IPS-NIHi7 (cell line): ENCODE results near the gene MCRIP1.

Source experiments
- DNase-seq: peaks from one replicate; pipeline ENCODE4 v3.0.0; 2012; ENCODE audit warnings: mixed read lengths; ENCODE audit errors: extremely low spot score

The MCRIP1 gene

GRCh38 chr17:81860756-81861568 lies 27.9 kb upstream of the MCRIP1 start:
- peak; percentile 100 for DNase-seq

DNA sequence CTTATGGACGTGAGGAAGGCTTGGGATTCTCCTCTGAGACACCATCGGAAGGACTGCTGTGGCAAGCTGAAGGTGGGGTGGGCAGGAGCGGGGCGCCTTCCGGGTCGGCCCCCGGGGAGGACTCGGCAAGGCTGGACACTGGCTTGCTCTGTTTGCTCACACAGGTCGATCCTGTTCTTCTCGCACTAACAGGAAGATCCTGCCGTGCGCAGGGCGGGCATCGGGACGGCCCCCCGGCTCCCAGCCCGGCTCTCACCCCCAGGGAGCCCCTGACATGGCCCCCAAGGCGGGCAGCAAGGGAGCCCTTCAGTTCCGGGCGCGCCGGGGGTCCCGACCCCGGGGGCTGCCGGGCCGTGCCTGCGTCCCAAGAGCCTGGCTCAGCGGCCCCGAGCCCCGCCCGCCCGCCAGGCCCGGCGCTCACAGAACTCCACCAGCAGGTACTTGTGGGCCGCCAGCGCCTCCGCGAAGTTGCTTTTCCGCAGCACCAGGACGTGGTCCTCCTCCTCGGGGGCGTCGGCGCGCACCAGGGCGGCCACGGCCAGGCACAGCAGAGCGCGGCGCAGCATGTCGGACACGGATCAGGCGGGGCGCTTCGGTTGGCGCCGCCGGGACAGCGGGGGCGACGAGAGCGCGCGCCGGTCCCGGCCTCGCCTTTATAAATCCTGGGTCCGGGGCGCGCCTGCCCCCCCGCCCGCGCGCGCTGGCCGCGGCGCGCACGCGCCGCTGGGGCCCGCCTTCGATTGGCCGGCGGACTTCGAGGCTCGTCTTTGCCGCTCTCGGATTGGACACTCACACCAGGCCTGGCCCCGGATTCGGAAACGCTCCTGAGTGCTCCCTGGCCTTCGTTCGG lies 27.0 kb upstream of the MCRIP1 start, which contains the start of gene P4HB:
TSS of gene P4HB (minus strand) at position 630 of the 850 bp plus-strand sequence. CDS start at position 566, 64 bp downstream.
- no peak for DNase-seq

DNA sequence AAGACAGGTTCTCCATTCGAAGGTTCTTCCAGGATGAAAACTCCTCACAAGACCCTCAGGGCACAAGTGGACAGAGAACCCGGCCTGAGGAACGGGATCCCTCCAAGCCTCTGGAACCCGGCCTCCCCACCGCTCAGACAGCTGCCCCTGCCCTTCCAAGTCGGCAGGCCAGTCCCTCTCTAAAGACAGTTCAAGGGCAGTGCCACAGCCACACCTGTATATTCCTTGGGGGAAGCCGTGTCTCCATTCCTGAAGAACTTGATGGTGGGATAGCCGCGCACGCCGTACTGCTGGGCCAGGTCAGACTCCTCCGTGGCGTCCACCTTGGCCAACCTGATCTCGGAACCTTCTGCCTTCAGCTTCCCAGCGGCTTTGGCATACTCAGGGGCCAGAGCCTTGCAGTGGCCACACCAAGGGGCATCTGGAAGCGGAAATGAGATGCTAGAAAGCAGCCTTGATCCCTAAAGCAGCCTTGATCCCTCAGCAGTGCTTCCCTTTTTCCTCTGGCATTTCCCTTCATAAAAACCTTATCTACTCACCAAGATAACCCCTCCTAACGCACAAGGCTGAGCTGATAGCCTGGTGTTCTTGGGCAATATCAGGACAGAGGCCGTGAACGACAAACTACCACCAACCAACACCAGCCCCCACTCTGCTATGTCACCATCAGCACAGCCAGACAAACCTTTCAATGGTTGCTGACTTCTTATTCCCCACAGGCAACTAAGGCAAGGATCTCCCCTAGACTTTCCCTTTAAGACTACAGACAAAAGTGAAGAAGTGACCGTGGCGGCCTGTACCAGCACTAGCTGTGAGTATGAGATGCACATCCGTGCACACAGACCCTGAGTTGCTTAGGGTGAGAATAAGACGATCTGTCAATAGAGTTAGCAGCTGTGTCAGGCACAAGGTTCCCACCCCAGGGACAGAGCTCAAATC lies 26.1 kb upstream of the MCRIP1 start:
- DNase-seq = no peak

DNA sequence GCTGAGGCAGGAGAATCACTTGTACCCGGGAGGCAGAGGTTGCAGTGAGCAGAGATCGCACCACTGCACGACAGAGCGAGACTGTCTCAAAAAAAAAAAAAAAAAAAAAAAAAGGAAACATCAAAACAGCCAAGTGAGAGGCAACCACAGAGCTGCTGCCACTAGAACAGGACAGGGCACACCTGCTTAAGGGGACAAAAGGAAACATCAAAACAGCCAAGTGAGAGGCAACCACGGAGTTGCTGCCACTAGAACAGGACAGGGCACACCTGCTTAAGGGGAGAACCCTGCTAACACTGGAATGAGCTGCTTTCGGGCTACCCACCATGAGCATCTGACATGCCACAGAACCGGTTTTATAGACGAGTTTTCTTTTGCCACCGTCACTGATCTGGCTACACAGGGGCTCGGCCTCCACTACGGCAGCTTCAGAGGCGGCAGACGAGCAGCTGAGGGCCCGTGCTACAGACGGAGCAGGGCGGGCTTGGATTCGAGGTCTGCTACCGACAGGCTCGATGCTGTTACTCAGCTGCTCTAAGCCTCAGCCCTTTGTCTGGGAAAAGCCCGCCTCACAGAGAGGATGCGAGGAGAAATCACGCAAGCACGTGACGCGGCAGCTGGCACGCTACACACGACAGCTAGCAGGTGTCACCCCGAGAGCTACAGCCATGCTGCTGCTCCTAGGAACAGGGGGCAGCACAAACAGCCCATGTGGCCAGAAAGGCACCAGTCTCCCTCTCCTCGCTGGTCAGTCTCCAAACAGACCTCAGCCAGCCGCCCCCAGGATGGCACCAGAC lies 25.3 kb upstream of the MCRIP1 start:
- DNase-seq = no peak

GRCh38 chr17:81854974-81855774 lies 22.1 kb upstream of the MCRIP1 start:
- no peak for DNase-seq

DNA sequence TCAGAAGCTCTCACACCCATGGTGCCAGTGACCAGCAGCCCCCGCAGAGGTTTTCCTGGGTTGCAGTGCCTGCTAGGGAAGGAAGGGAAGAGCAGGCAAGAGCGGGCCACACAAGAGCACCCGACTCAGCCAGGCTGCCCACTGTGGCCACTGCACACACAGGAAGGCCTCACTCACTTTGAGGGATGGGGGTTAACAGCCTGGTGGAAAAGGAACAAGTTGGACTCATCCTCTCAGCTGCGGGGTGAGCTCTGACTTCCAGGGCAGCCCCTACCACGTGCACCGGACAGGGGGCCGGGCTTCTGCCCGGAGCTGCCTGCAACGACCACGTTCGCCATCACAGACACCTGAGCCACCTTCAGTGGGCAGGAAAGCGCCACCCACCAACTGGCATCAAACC lies 19.1 kb upstream of the MCRIP1 start:
- no peak for DNase-seq

- no peak for DNase-seq
These were observed 18.3 kb upstream of the MCRIP1 start for GRCh38 chr17:81851423-81851822.

DNA sequence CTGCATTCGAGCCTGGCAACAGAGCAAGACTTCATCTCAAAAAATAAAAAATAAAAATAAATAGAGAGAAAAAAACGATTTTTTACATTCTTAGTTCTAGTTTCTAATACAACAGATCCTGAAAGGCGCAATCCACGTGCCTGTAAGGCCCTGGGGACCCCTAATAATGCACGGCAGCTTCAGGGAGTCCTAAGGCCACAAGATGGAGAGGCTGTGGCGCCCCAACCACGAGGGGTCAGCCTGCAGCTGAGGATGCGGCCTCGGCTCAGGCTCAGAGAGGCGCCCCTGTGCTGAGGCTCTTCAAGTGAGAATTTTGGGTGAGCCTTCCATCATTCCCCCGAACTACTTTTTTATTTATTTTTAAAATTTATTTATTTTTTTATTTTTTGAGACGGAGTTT lies 16.4 kb upstream of the MCRIP1 start:
- DNase-seq = no peak

DNA sequence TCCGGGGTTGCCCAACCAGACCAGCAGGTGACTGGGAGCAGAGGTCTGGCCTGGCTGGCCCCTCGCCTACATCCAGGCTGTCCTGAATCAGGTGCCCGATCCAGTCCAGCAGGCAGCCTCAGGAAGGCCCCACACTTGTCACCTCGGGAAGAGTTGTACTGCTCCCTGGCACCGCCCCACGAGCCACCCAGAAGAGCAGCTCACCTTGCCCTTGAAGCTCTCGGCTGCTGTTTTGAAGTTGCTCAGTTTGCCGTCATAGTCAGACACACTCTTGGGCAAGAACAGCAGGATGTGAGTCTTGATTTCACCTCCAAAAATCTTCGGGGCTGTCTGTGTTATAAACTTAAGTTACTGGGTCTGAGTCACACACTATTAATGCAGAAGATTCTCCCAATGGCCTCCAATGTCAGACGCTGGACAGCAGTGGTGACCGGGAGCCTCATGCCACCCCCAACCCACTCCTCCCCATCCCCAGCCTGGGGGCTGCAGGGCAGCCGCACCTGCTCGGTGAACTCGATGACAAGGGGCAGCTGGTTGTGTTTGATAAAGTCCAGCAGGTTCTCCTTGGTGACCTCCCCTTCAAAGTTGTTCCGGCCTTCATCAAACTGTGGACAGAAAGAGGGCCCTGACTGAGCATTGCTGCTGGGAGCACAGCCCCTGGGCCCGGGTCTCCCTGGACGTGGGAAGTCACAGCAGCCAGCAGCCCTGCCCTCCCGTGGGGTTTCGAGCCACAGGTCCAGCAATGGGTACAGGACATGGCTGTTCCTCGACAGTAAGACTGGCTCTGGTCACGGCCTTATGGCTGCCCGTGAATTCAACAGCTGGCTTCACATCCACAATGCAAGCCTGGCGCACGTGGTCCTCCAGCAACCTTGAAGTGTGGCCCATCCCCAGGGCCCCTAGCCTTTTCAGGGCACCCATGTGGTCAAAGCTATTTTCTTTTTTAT lies 13.9 kb upstream of the MCRIP1 start:
- no peak for DNase-seq

DNA sequence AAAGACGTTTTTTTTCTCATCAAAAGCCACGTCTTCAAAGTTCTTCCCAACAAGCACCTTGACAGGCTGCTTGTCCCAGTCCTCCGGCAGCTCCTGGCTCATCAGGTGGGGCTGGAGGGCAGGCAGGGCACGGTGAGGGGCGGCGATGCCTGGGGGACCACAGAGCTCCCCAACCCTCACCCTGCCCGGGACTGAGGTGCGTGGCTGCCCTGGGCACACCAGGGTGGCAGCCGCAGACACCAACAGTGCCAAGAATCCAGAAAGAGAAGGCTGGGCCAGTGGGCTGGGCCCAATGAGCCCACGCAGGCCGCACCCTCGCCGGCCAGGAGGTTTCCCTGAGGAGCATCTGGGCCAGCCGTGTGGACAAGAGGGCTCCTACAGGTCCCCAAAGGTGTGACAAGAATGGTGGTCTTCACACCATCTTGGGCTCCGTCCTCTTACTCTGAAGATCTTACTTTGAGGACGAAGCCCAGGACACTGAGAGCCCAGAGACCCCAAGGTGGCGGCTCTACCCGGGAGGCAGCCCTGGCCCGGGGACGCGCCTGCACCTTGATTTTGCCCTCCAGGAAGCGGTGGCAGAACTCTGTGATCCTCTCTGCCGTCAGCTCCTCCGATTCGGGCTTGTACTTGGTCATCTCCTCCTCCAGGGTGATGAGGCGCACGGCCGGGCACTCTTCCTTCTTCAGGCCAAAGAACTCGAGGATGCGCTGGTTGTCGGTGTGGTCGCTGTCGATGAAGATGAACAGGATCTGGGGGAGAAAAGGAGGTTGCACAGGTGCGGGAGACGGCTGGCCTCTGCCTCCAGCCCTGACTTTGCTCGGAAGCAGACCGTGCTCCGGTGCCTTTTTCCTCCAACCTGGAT lies 13.0 kb upstream of the MCRIP1 start:
- DNase-seq = no peak

DNA sequence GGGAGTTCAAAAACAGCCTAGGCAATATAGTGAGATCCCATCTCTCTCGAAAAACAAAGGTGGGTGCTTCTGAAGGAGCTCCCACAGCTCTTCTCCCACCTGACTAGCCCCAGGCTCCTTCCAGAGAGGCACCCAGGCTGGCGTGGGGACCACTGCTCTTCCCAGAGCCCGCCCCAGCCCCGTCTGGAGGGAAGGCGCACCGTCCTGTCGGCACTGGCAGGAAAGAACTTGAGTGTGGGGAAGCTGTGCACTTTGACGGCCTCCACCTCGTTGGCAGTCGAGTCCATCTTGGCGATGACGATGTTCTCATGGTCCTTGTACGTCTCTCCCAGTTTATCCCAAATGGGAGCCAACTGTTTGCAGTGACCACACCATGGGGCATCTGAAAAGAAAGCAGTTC lies 12.3 kb upstream of the MCRIP1 start:
- DNase-seq = no peak

DNA sequence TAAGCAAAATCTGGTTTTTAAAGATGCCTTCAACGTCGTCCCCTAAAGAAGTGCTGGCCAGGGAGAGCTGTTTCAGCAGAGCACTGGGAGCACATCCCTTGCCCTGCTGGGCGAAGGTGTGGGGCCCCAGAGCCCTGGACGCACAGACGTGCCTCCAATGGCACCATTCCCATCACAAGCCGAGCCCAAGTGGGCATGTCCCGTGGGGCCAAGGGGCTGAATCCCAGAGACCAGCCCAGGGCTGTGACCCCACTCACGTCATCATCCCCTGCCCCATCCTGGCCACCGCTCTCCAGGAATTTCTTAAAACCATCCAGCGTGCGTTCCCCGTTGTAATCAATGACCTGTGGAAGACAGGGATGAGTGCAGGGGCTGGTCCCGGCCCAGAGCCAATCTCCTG lies 11.8 kb upstream of the MCRIP1 start:
- DNase-seq = no peak

GRCh38 chr17:81844327-81844851 lies 11.3 kb upstream of the MCRIP1 start:
- no peak for DNase-seq

GRCh38 chr17:81843713-81844326 lies 10.7 kb upstream of the MCRIP1 start:
- DNase-seq = no peak

DNA sequence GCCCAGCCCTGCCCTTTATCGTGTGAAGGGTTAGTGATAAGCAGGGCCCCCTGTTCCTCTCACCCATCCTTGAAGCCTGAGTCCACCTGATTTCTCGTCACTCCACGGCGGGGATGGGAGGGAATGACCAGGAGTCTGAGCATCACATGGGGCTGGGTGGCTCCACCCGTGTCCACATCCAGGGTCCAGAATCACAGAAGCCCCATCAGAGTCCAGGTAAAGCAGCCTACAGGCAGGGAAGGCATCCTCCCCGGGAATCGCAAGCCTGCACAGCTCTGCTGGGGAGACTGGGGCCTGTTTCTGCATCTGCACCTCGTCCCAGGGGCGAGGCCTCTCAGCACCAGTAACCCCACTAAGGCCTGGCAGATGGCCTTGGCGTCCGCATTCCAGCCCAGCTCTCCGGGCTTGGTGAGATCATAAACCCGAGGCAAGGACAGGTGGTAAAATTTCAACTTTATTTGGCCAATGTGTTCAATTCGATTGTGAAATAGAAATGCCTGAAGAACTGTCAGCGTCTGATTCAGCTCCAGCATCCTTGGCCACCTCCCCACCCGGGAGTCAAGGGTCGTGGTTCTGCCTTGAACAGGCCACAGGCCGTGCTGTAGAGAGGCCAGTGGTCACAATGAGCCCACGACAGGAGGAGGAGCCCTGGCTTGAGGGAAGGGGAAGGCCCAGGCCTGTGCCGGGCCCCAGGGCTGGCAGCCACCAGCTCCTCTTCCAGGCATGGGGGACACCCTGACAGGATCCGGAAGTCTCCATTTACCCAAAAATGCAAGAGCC lies 9.8 kb upstream of the MCRIP1 start:
- DNase-seq = no peak

GRCh38 chr17:81842378-81842724 lies 9.3 kb upstream of the MCRIP1 start:
- DNase-seq = no peak

DNA sequence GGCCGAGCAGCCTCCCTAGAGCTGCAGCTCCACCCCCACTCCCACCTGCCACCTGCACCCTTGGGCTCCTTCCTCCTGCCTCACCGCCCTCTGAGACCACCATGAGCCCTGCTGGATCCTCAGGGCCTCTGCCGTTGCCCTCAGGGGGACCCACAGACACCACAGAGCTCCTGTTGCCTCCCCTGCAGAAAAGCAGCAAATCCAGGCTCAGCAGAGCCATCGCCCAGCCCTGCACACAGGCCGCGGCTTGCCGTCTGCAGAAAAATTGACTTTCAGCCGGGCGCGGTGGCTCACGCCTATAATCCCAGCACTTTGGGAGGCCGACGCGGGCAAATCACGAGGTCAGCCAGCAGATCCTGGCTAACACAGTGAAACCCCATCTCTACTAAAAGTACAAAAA lies 8.8 kb upstream of the MCRIP1 start:
- no peak for DNase-seq
